ENCODE results near the gene MINDY4.

DNA sequence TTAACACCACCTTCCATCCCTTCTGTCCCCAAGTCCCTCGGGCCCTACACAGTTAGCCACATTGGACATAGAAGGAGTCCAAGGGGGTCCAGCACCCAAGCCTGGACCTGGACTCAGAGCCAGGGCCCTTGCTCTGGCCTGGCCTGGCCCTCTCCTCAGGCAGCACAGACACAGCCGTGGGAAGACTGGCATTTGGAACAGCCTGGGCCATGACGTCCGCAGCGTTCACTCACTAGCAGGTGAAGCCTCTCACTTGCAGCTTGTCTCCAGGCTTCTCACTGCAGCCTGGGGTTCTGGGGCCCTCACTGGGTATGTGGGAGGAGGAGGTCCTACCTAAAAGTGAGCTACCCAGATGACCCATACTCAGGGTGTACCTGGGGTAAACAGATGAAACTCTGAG lies 106.8 kb downstream of the MINDY4 start:
- TF ChIP-seq, protein P1, sequence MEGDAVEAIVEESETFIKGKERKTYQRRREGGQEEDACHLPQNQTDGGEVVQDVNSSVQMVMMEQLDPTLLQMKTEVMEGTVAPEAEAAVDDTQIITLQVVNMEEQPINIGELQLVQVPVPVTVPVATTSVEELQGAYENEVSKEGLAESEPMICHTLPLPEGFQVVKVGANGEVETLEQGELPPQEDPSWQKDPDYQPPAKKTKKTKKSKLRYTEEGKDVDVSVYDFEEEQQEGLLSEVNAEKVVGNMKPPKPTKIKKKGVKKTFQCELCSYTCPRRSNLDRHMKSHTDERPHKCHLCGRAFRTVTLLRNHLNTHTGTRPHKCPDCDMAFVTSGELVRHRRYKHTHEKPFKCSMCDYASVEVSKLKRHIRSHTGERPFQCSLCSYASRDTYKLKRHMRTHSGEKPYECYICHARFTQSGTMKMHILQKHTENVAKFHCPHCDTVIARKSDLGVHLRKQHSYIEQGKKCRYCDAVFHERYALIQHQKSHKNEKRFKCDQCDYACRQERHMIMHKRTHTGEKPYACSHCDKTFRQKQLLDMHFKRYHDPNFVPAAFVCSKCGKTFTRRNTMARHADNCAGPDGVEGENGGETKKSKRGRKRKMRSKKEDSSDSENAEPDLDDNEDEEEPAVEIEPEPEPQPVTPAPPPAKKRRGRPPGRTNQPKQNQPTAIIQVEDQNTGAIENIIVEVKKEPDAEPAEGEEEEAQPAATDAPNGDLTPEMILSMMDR (IDR thresholded peaks at IDR 0.05 in 2 of 3, conservative IDR thresholded peaks at IDR 0.05 in 1 of 3; ENCODE audit: control insufficient read depth in 2 of 3, extremely low read depth in 1 of 3, insufficient read depth in 1 of 3, low read depth in 3 of 3, low read length in 3 of 3): no peak
- no peak for TF ChIP-seq CBX5 (IDR thresholded peaks at IDR 0.05; ENCODE audit: low read depth)
